Keratinocyte (primary cell): ENCODE measurements around the gene DENND11.

Source experiments
- EZH2 ChIP-seq: IDR thresholded peaks from one replicate; pipeline ENCODE4 v1.6.1; 2012; ENCODE audit warnings: inconsistent platforms, mild to moderate bottlenecking, low read length, moderate library complexity
- TF ChIP-seq, protein P1 (sequence below), 3 experiments: IDR thresholded peaks in 1 of 3; conservative IDR thresholded peaks in 1 of 3; optimal IDR thresholded peaks in 1 of 3; 2 replicates in 2 of 3; 3 replicates in 1 of 3; pipeline versions ENCODE3 to v1.5.1; 2011; ENCODE audit warnings: low read length in 3 of 3, mild to moderate bottlenecking in 3 of 3, moderate library complexity in 2 of 3, control low read depth in 1 of 3, inconsistent platforms in 1 of 3; ENCODE audit not compliant: insufficient read depth in 2 of 3; ENCODE audit errors: extremely low read depth in 1 of 3

GRCh38 chr7:141693082-141693481 lies 8.9 kb downstream of the DENND11 start:
- TF ChIP-seq, protein P1, sequence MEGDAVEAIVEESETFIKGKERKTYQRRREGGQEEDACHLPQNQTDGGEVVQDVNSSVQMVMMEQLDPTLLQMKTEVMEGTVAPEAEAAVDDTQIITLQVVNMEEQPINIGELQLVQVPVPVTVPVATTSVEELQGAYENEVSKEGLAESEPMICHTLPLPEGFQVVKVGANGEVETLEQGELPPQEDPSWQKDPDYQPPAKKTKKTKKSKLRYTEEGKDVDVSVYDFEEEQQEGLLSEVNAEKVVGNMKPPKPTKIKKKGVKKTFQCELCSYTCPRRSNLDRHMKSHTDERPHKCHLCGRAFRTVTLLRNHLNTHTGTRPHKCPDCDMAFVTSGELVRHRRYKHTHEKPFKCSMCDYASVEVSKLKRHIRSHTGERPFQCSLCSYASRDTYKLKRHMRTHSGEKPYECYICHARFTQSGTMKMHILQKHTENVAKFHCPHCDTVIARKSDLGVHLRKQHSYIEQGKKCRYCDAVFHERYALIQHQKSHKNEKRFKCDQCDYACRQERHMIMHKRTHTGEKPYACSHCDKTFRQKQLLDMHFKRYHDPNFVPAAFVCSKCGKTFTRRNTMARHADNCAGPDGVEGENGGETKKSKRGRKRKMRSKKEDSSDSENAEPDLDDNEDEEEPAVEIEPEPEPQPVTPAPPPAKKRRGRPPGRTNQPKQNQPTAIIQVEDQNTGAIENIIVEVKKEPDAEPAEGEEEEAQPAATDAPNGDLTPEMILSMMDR (optimal IDR thresholded peaks at IDR 0.05 in 1 of 3, IDR thresholded peaks at IDR 0.05 in 1 of 3, conservative IDR thresholded peaks at IDR 0.05 in 1 of 3; ENCODE audit: extremely low read depth in 1 of 3, insufficient read depth in 2 of 3, low read length in 3 of 3) = no peak
- no peak for TF ChIP-seq EZH2
